Loucy (cell line): ENCODE measurements around the gene RIPK3.

Experiments
- H2AFZ ChIP-seq: fragments of 200-600 bp; sonication (generic); 2 replicates; pipeline ENCODE4 v1.6.0; 2016; ENCODE audit warnings: antibody characterized with exemption, mild to moderate bottlenecking, low read length, moderate library complexity
- H3F3A ChIP-seq: fragments of 200-600 bp; 2 replicates; pipeline ENCODE4 v1.6.0; 2016; ENCODE audit warnings: antibody characterized with exemption, low read depth, mild to moderate bottlenecking
- H3K27me3 ChIP-seq: fragments of 200-600 bp; sonication (generic); 2 replicates; pipeline ENCODE4 v1.6.1; 2014; ENCODE audit warnings: low read length, mild to moderate bottlenecking; ENCODE audit not compliant: insufficient read depth, poor library complexity, severe bottlenecking
- H3K36me3 ChIP-seq: fragments of 200-600 bp; sonication (generic); 2 replicates; pipeline ENCODE4 v1.6.1; 2016; ENCODE audit warnings: low read length; ENCODE audit not compliant: insufficient read depth
- H3K4me1 ChIP-seq: fragments of 200-600 bp; sonication (generic); 2 replicates; pipeline ENCODE4 v1.5.1; 2014; ENCODE audit warnings: low read length, mild to moderate bottlenecking; ENCODE audit not compliant: insufficient read depth, poor library complexity, severe bottlenecking
- H3K4me2 ChIP-seq: fragments of 200-600 bp; sonication (generic); 2 replicates; pipeline ENCODE4 v1.6.0; 2014; ENCODE audit warnings: antibody characterized with exemption, low read length, low read depth, mild to moderate bottlenecking; ENCODE audit not compliant: poor library complexity, severe bottlenecking
- H3K4me3 ChIP-seq: fragments of 200-600 bp; sonication (generic); 2 replicates; pipeline ENCODE4 v1.5.1; 2014; ENCODE audit warnings: low read length, mild to moderate bottlenecking, mixed read lengths; ENCODE audit not compliant: poor library complexity, severe bottlenecking
- H3K79me2 ChIP-seq: fragments of 200-600 bp; sonication (generic); 2 replicates; pipeline ENCODE4 v1.6.1; 2014; ENCODE audit warnings: low read length; ENCODE audit not compliant: insufficient read depth
- H3K9ac ChIP-seq: fragments of 200-600 bp; sonication (generic); 2 replicates; pipeline ENCODE4 v1.6.0; 2014; ENCODE audit warnings: mild to moderate bottlenecking, low read depth, low read length, moderate library complexity; ENCODE audit not compliant: poor library complexity, severe bottlenecking
- H3K9me2 ChIP-seq: fragments of 200-600 bp; sonication (generic); replicated peaks from 2 replicates; pipeline ENCODE4 v1.6.1; 2016; ENCODE audit warnings: low read depth, low read length, mixed read lengths
- H3K9me3 ChIP-seq: fragments of 200-600 bp; sonication (generic); 2 replicates; pipeline ENCODE4 v1.6.1; 2014; ENCODE audit warnings: mild to moderate bottlenecking, antibody characterized with exemption, low read length, low read depth; ENCODE audit not compliant: insufficient read depth
- H4K20me1 ChIP-seq: fragments of 200-600 bp; sonication (generic); 2 replicates; pipeline ENCODE4 v1.6.0; 2014; ENCODE audit warnings: antibody characterized with exemption, low read length, mild to moderate bottlenecking; ENCODE audit not compliant: insufficient read depth, poor library complexity, severe bottlenecking
- EZH2phosphoT487 ChIP-seq: fragments of 200-600 bp; IDR thresholded peaks from 2 replicates; pipeline ENCODE4 v1.6.1; 2018; ENCODE audit warnings: antibody characterized with exemption, mild to moderate bottlenecking, moderate library complexity, borderline replicate concordance
- TF ChIP-seq, protein P1 (sequence below): fragments of 200-600 bp; sonication (generic); conservative IDR thresholded peaks from 2 replicates; pipeline ENCODE4 v1.5.1; 2014; ENCODE audit warnings: mild to moderate bottlenecking, antibody characterized with exemption, low read length

The RIPK3 gene

DNA sequence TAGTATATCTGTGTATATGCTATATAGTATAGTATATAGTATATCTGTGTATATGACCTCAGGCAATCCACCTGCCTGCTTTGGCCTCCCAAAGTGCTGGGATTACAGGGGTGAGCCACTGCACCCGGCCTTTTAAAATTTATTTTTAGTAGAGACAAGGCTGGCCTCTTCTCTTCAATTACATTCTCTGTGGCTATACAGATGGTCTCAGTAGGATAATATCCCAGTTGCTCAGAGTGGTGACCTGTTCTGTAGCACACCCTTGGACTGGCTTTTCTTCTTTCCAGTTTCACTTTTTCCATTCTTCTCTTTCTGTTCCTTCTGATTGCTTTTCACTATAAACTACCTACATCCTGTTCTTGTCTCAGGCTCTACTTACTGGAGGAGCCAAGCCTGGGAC lies 25.1 kb upstream of the RIPK3 start:
- H3K4me1 ChIP-seq, result peaks cover 24% of the 10 kb centered on the region
- TF ChIP-seq, protein P1, sequence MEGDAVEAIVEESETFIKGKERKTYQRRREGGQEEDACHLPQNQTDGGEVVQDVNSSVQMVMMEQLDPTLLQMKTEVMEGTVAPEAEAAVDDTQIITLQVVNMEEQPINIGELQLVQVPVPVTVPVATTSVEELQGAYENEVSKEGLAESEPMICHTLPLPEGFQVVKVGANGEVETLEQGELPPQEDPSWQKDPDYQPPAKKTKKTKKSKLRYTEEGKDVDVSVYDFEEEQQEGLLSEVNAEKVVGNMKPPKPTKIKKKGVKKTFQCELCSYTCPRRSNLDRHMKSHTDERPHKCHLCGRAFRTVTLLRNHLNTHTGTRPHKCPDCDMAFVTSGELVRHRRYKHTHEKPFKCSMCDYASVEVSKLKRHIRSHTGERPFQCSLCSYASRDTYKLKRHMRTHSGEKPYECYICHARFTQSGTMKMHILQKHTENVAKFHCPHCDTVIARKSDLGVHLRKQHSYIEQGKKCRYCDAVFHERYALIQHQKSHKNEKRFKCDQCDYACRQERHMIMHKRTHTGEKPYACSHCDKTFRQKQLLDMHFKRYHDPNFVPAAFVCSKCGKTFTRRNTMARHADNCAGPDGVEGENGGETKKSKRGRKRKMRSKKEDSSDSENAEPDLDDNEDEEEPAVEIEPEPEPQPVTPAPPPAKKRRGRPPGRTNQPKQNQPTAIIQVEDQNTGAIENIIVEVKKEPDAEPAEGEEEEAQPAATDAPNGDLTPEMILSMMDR, result no peak
- no peak for TF ChIP-seq EZH2phosphoT487
- no peaks in the 10 kb centered on the region for H3K27me3 ChIP-seq
- no peak overlapping the region for H3K9ac ChIP-seq
- peaks cover 18% of the 10 kb centered on the region for H3K79me2 ChIP-seq
- H3F3A ChIP-seq, result no peaks in the 10 kb centered on the region
- H4K20me1 ChIP-seq, result peaks cover 5% of the 10 kb centered on the region
- H3K4me2 ChIP-seq, result peak overlapping the region; percentile 100
- peak overlapping the region; percentile 100 for H3K4me3 ChIP-seq
- no peaks in the 10 kb centered on the region for H3K9me3 ChIP-seq
- no peak overlapping the region for H2AFZ ChIP-seq
- H3K36me3 ChIP-seq, result no peaks in the 10 kb centered on the region
- H3K9me2 ChIP-seq, result no peaks in the 10 kb centered on the region

DNA sequence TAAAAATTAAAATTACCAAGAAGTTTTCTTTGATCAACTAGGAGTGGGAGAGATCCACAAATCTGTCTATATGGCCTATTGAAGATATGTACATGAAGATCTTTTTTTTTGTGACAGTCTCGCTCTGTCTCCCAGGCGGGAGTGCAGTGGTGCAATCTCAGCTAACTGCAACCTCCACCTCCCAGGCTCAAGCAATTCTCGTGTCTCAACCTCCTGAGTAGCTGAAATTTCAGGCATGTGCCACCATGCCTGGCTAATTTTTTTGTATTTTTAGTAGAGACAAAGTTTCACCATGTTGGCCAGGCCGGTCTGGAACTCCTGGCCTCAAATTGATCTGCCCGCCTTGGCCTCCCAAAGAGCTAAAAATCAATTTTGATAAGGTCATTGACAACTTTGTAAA lies 23.6 kb upstream of the RIPK3 start:
- H2AFZ ChIP-seq, result no peak overlapping the region
- TF ChIP-seq, protein P1, result no peak
- no peak for TF ChIP-seq EZH2phosphoT487
- no peaks in the 10 kb centered on the region for H4K20me1 ChIP-seq
- H3K9ac ChIP-seq, result no peak overlapping the region
- no peaks in the 10 kb centered on the region for H3F3A ChIP-seq
- H3K27me3 ChIP-seq, result no peaks in the 10 kb centered on the region
- H3K4me2 ChIP-seq, result no peak overlapping the region
- H3K4me1 ChIP-seq, result peaks cover 18% of the 10 kb centered on the region
- H3K79me2 ChIP-seq, result peaks cover 4% of the 10 kb centered on the region
- H3K9me3 ChIP-seq, result no peaks in the 10 kb centered on the region
- no peaks in the 10 kb centered on the region for H3K36me3 ChIP-seq
- no peaks in the 10 kb centered on the region for H3K9me2 ChIP-seq
- H3K4me3 ChIP-seq, result no peak overlapping the region

GRCh38 chr14:24362241-24362960 lies 22.6 kb upstream of the RIPK3 start:
- Histone ChIP-seq H3F3A (no peaks in the 10 kb centered on the region), H3K4me3 (no peak overlapping the region), H3K9ac (no peak overlapping the region), H2AFZ (no peak overlapping the region), H3K9me3 (no peaks in the 10 kb centered on the region), H3K4me2 (no peak overlapping the region), H3K4me1 (peaks cover 16% of the 10 kb centered on the region), H3K9me2 (no peaks in the 10 kb centered on the region), H3K36me3 (no peaks in the 10 kb centered on the region), H3K27me3 (no peaks in the 10 kb centered on the region), H3K79me2 (no peaks in the 10 kb centered on the region), H4K20me1 (no peaks in the 10 kb centered on the region)
- no peak for TF ChIP-seq EZH2phosphoT487
- TF ChIP-seq, protein P1, result no peak
